Smooth muscle cell (in vitro differentiated cells): Measurements from ENCODE around the gene VIPR2. TPM values are rescaled to one million over a fixed set of nuclear protein-coding genes. Genes with fewer than 3 reads are reported as not detected.

Experiments used
- DNase-seq: peaks from one replicate; lab custom pipeline; 2025; ENCODE audit not compliant: unreplicated experiment; lab: John Stamatoyannopoulos, UW
- H2AFZ ChIP-seq: fragments of 200-600 bp; sonication (generic); 2 replicates; pipeline ENCODE4 v1.6.0; 2016; ENCODE audit warnings: antibody characterized with exemption, low read depth, mild to moderate bottlenecking
- H3F3A ChIP-seq: fragments of 200-600 bp; sonication (generic); 2 replicates; pipeline ENCODE4 v1.6.0; 2017; ENCODE audit warnings: antibody characterized with exemption, low read depth
- H3K27ac ChIP-seq: fragments of 200-600 bp; sonication (generic); 2 replicates; pipeline ENCODE4 v1.5.1; 2016; ENCODE audit warnings: low read depth, mild to moderate bottlenecking
- H3K27me3 ChIP-seq: fragments of 200-600 bp; sonication (generic); 2 replicates; pipeline ENCODE4 v1.6.1; 2016; ENCODE audit warnings: low read depth, mild to moderate bottlenecking
- H3K36me3 ChIP-seq: fragments of 200-600 bp; sonication (generic); 2 replicates; pipeline ENCODE4 v1.5.1; 2016; ENCODE audit warnings: low read depth
- H3K4me1 ChIP-seq: fragments of 200-600 bp; sonication (generic); 2 replicates; pipeline ENCODE4 v1.5.1; 2016; ENCODE audit warnings: low read depth
- H3K4me2 ChIP-seq: fragments of 200-600 bp; sonication (generic); 2 replicates; pipeline ENCODE4 v1.6.0; 2016; ENCODE audit warnings: mild to moderate bottlenecking
- H3K4me3 ChIP-seq: fragments of 200-600 bp; sonication (generic); 2 replicates; pipeline ENCODE4 v1.5.1; 2016; ENCODE audit warnings: mild to moderate bottlenecking
- H3K79me2 ChIP-seq: fragments of 200-600 bp; sonication (generic); 2 replicates; pipeline ENCODE4 v1.6.0; 2016; ENCODE audit warnings: low read depth, mild to moderate bottlenecking
- H3K9ac ChIP-seq: fragments of 200-600 bp; sonication (generic); 2 replicates; pipeline ENCODE4 v1.6.0; 2016; ENCODE audit warnings: low read depth
- H3K9me3 ChIP-seq: fragments of 200-600 bp; sonication (generic); replicated peaks from 2 replicates; pipeline ENCODE4 v1.5.1; 2016; ENCODE audit warnings: low read depth
- H4K20me1 ChIP-seq: fragments of 200-600 bp; sonication (generic); 2 replicates; pipeline ENCODE4 v1.6.0; 2016; ENCODE audit warnings: low read depth
- WGBS: methylation state at CpG from one replicate; pipeline ENCODE4 v1.1.7; 2016; ENCODE audit warnings: low lambda C conversion rate; 5-methylcytosine and 5-hydroxymethylcytosine counted together
- polyA plus RNA-seq: library from polyadenylated mRNA; unstranded; fragments of >200 nt; fragmentation: Nextera tagmentation; extraction: Ambion mirVana; gene quantifications from 2 replicates; pipeline ENCODE4 v1.2.1, GENCODE V29; 2016
- total RNA-seq: library from RNA; depleted of rRNA; stranded (reverse); fragments of >200 nt; gene quantifications from 2 replicates; pipeline ENCODE4 v1.2.3, GENCODE V29; 2014
- TF ChIP-seq, protein P1 (sequence below): fragments of 200-600 bp; sonication (generic); IDR thresholded peaks from 2 replicates; pipeline ENCODE4 v1.5.1; 2017; ENCODE audit warnings: borderline replicate concordance, mild to moderate bottlenecking, antibody characterized with exemption; ENCODE audit not compliant: insufficient read depth, poor library complexity, severe bottlenecking

Gene VIPR2
- total and polyA plus RNA-seq, 2 experiments from 2014 or later: not detected

DNA sequence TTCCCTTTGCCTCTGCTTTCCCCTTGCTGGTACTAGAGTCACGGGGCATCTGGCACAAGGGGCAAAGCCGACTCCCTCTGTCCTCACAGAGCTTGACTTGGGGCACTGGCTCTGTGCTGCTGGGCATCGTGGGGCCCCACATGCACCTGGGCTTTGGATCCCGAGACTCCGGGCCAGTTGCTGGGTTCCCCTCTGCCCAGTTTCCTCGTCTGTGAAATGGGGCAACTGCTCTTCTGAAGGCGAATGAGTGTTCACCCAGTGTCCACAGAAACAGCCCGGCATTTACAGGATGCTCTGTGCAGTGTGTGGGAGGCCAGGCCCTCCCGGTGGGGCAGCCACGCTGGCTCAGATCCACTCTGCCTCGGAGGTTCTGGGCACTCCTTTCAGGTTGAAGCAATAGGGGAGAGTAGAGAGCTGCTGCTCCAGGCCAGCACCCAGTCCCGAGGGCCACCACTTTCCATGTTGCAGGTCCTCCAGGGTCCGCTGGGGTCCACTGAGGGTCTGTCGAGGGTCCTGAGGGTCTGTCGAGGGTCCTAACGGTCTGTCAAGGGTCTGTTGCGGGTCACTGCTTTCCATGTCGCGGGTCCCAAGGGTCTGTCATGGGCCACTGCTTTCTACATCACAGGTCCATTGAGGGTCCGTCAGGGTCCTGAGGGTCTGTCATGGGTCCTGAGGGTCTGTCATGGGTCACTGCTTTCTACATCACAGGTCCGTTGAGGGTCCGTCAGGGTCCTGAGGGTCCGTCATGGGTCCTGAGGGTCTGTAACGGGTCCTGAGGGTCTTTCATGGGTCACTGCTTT, 103.6 kb downstream of the VIPR2 start:
- Histone ChIP-seq H3K4me1 (no peaks in the 10 kb centered on the region), H3K27me3 (no peaks in the 10 kb centered on the region), H3K9ac (no peak overlapping the region), H3K79me2 (no peaks in the 10 kb centered on the region), H3K4me2 (no peak overlapping the region), H3K27ac (no peak overlapping the region), H3K36me3 (no peaks in the 10 kb centered on the region), H4K20me1 (no peaks in the 10 kb centered on the region), H2AFZ (no peak overlapping the region), H3K4me3 (no peak overlapping the region), H3K9me3 (no peaks in the 10 kb centered on the region), H3F3A (no peaks in the 10 kb centered on the region)
- TF ChIP-seq, protein P1, sequence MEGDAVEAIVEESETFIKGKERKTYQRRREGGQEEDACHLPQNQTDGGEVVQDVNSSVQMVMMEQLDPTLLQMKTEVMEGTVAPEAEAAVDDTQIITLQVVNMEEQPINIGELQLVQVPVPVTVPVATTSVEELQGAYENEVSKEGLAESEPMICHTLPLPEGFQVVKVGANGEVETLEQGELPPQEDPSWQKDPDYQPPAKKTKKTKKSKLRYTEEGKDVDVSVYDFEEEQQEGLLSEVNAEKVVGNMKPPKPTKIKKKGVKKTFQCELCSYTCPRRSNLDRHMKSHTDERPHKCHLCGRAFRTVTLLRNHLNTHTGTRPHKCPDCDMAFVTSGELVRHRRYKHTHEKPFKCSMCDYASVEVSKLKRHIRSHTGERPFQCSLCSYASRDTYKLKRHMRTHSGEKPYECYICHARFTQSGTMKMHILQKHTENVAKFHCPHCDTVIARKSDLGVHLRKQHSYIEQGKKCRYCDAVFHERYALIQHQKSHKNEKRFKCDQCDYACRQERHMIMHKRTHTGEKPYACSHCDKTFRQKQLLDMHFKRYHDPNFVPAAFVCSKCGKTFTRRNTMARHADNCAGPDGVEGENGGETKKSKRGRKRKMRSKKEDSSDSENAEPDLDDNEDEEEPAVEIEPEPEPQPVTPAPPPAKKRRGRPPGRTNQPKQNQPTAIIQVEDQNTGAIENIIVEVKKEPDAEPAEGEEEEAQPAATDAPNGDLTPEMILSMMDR: no peak
- WGBS: 95% methylated on average over 24 of the region's 24 CpGs
- DNase-seq: no peak

DNA sequence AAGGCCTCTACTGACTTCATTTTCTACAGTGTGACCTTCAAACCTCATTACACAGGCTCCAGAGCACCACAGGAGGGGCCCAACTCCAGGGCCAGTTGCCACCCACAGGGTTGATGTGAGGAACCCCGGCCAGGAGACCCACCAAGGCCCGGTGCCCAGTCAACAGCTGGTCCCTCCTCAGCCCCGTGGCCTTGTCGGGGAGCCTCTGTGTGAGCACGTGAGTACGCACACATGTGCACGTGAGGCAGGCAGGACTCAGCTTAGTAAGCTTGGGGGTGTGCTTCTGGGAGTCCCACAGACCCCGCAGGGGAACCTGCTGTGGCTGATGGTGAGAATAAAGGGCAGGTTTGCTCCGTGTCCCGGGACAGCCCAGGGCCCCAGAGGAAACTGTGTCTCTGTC, 104.5 kb downstream of the VIPR2 start:
- Histone ChIP-seq H3K4me2 (no peak overlapping the region), H3K4me3 (no peak overlapping the region), H3K9me3 (no peaks in the 10 kb centered on the region), H2AFZ (no peak overlapping the region), H3K36me3 (no peaks in the 10 kb centered on the region), H3K9ac (no peak overlapping the region), H3K27me3 (no peaks in the 10 kb centered on the region), H3F3A (no peaks in the 10 kb centered on the region), H3K79me2 (no peaks in the 10 kb centered on the region), H3K4me1 (no peaks in the 10 kb centered on the region), H3K27ac (no peak overlapping the region), H4K20me1 (no peaks in the 10 kb centered on the region)
- 94% methylated on average over 10 of the region's 10 CpGs for WGBS
- TF ChIP-seq, protein P1: no peak
- no peak for DNase-seq

DNA sequence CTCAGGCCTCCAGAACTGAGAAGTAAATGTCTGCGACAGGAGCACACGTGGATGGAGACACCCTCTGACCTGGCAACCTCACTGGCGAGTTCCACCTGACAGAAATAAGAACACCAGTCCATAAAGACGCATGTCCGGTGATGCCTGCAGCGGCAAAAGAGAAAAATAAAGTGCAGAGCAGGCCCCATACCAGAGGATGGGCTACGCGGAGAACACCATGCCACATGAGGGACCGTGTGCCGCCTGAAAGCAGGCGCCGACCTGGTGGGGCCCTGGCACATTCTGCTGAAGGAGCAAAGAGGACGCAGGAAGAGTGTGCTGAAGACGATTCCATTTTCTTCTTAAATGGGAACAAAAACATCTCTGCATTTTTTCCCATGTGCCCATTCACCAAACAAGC, 105.0 kb downstream of the VIPR2 start:
- DNase-seq: no peak
- Histone ChIP-seq H3K79me2 (no peaks in the 10 kb centered on the region), H3K27me3 (no peaks in the 10 kb centered on the region), H3K36me3 (no peaks in the 10 kb centered on the region), H2AFZ (no peak overlapping the region), H3K4me2 (no peak overlapping the region), H3K4me1 (no peaks in the 10 kb centered on the region), H3F3A (no peaks in the 10 kb centered on the region), H3K27ac (no peak overlapping the region), H3K9me3 (no peaks in the 10 kb centered on the region), H3K9ac (no peak overlapping the region), H3K4me3 (no peak overlapping the region), H4K20me1 (no peaks in the 10 kb centered on the region)
- TF ChIP-seq, protein P1: no peak
- 95% methylated on average over 14 of the region's 14 CpGs for WGBS

DNA sequence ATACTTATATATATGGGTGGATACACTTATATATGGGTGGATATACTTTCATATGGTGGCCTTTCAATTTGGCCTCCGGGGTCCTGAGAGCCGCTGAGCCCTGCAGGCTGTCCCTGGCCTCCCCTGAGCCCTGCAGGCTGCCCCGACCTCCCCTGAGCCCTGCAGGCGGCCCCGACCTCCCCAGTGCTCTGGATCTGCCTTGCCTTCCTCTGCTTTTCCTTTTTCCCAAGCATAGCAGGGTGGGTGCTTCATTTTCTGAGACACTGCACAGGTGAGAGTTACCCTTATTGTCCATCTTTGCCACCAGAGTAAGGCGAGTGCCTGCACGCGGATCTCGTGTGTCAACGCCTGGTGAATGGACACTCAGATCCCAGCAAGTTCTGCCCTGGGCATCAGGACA, 106.6 kb downstream of the VIPR2 start:
- TF ChIP-seq, protein P1: no peak
- H2AFZ ChIP-seq: no peak overlapping the region
- H3K4me2 ChIP-seq: no peak overlapping the region
- DNase-seq: no peak
- H3K9ac ChIP-seq: no peak overlapping the region
- H3F3A ChIP-seq: no peaks in the 10 kb centered on the region
- H3K9me3 ChIP-seq: no peaks in the 10 kb centered on the region
- H3K79me2 ChIP-seq: no peaks in the 10 kb centered on the region
- H3K4me3 ChIP-seq: no peak overlapping the region
- H3K4me1 ChIP-seq: no peaks in the 10 kb centered on the region
- no peaks in the 10 kb centered on the region for H4K20me1 ChIP-seq
- no peak overlapping the region for H3K27ac ChIP-seq
- no peaks in the 10 kb centered on the region for H3K36me3 ChIP-seq
- no peaks in the 10 kb centered on the region for H3K27me3 ChIP-seq
- WGBS: 85% methylated on average over 10 of the region's 10 CpGs
